ENCODE data around the gene AK9.
A peak's percentile ranks its signal among the peaks of the same experiment; 100 is the strongest.
"Not testable (repeated sequence)": the region's sequence is repeated elsewhere in the genome, so short reads cannot be mapped to it uniquely, and the experiment has no call there.

The AK9 gene

DNA sequence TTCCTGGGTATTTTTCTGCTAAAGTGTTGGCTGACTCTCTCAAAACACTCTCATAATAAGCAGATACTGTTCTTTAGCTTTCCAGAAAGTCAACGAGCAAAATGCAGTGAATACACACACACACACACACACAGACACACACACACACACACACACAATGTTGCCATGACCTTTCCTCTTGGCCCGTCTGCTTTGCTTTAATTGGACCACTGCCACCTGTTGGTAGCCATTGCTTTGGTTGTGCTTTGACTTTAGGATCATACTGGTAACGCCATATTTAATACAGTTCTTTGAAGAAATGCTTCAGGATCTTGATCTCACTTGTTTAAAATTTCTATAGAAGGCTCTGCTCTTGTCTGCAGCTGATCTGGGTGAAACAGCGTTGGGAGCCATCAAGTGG lies 4.5 kb upstream of the AK9 start:
- no peak for DNase-seq

DNA sequence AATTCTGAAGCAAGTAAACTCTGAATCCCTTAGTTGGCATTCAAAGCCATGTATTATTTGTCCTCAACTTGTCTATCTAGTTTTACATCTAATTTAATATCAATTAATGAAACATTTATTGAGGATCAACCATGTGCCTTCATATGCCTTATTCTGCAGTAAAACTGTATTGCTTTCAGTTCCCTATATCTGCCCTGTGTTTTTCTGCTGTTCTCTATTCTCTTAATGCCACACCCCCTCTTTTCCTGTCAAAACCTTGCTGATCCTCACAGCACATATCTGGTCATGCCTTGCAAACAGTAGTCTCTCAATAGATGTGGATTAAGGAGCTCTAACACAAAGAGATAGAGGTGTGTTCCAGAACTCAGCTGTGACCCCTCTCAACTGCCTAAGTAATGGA lies 2.1 kb upstream of the AK9 start:
- DNase-seq, result no peak

DNA sequence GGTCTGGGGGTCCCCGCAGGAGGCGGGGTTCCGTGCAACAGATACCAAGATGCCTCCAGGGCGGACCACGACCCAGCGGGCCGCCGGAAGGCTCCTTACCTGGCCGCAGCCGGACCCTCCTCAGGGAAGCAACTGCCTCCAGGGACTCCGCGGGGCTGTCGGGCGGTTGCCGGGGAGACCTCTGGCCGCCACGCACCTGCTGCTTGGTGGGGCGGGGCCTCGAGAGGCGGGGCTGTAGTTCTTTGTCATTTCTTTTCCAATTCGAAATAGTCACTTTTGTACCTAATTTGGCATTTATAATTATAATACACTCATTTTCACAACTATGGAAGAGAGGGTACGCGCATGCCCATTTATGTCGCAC lies 647 bp downstream of the AK9 start:
- DNase-seq, result peak; percentile 54

DNA sequence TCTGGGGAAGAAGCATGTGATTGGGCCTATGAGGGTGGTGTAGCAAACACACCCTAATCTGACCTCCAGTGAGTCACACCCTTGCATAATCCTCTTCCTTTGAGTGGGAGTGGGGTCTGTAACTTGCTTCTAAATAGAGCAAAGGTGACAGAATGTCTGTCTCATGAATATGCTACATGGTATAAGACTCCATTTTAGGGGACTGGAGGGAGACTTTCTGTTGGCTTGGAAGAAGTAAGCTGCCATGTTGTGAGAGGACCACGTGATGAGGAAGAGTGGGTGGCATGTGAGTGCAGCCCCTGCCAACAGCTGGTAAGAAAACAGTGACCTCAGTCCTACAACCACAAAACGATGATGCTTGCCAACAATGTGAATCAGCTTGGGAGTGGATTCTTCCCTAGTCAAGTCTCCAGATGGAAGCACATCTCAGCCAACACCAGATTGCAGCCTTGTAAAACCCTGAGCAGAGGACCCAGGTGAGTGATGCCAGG lies 3.7 kb downstream of the AK9 start:
- DNase-seq, result no peak

DNA sequence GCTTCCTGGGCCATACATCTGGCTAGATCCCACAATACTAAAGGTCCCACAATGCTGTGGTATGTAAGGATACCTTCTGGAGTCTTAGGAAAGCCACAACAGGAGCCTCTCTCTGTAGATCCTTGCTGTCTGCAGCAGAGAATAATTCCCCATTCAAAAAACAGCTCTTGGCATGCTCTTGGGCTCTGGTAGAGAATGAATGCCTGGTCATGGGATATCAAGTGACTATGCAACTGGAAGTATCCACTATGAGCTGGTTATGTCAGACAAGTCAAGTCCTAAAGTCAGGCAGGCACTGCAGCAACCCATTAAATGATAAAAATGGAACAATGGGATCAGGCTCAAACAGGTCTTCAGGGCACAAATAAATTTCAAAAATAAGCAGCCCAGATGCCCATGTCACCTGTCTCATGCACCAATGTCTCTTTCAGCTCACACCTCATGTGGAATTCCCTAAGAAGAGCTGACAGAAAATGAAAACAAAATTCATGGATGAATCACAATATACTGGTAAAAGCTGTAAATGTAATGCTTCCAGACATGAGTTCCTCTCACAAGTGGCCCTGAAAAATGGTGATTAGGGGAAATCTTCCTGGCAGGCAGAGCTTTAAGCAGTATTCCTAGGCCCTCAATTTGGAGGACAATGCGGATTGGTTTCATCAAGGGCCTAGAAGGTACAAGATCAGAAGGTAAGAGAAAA lies 4.3 kb downstream of the AK9 start:
- no peak for DNase-seq

DNA sequence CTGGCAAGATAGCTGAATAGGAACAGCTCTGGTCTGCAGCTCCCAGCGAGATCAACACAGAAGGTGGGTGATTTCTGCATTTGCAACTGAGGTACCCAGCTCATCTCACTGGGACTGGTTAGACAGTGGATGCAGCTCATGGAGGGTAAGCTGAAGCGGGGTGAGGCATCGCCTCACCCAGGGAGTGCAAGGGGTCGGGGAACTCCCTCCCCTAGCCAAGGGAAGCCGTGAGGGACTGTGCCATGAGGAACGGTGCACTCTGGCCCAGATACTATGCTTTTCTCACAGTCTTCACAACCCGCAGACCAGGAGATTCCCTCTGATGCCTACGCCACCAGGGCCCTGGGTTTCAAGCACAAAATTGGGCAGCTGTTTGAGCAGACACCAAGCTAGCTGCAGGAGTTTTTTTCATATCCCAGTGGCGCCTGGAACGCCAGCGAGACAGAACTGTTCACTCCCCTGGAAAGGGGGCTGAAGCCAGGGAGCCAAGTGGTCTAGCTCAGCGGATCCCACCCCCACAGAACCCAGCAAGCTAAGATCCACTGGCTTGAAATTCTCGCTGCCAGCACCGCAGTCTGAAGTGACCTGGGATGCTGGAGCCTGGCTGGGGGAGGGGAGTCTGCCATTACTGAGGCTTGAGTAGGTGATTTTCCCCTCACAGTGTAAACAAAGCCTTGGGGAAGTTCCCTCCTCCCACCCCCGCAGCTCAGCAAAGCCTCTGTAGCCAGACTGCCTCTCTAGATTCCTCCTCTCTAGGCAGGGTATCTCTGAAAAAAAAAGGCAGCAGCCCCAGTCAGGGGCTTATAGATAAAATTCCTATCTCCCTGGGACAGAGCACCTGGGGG lies 12.1 kb downstream of the AK9 start:
- DNase-seq, result not testable (repeated sequence)

DNA sequence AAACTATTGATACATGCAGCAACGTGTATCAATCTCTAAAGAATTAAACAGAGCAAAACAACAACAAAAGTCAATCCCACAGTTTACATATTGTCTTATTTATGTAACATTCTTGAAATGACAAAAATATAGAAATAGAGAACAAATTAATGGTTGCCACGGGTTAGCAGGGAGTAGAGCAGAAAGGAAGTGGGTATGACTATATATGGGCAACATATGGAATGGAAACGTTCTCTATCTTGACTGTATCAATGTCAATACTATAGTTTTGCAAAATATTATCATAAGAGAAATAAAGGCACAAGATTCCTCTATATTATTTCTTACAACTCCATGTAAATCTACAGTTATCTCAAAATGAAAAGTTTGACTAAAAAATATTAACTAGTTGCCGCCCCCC lies 12.8 kb downstream of the AK9 start:
- no peak for DNase-seq

DNA sequence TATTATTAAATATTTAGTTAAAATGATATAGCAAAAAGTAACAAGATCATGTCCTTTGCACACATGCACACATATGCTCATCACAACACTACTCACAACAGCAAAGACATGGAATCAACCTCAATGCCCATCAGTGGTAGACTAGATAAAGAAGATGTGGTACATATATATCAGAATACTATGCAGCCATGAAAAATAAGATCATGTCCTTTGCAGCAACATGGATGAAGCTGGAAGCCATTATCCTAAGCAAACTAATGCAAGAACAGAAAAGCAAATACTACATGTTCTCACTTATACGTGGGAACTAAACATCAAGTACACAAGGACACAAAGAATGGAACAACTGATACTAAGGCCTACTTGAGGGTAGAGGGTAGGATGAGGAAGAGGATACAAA lies 14.3 kb downstream of the AK9 start:
- no peak for DNase-seq

DNA sequence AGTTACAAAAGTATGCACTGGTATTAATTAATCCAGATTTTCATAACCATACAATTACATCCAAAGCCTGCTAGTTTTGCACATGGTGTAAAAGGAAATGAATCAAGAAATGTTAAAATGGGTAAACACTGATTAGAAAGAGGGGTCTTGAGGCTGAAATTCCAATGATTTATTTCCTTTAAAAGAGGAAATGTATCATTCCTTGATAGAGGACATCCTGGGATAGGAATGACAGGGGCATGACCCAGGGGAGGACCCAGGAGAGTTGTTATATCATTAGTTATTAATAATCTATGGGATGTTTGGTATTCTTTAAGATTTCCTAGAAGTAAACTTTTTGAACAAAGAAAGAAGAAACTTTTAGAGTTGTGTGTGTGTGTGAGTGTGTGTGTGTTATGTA lies 18.2 kb downstream of the AK9 start:
- no peak for DNase-seq

DNA sequence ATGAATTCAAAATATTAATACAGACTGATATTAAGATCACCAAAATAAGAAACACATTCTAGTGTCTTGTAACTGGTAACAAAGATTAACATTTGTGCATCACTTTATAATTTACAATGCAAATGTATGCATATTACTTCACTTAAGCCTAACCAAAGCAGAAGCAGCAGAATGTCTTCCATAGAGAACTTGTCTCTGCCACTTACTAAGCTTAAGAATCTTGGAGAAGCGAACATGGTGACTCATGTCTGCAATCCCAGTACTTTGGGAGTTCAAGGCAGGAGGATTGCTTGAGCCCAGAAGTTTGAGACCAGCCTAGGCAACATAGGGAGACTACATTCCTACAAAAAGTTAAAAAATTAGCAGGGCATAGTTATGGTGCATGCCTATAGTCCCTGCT lies 18.8 kb downstream of the AK9 start:
- DNase-seq, result no peak

DNA sequence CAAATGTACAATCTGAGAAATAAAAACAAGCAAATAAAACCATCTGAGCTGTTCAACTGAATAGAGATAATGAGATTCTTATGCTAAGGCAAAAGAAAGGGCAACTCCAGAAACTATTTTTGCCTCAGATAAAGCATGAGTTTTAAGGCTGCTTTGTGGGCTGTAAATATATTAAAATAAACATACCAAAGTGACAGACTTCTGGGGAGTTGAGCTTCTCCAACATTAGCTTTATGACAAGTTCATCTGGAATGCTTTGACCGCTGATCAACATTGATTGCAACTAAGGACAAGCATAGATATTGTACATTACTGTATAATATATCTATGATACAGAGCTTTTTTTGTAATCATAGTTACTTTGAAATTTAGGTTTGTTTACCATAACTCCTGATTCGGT lies 19.3 kb downstream of the AK9 start:
- no peak for DNase-seq

DNA sequence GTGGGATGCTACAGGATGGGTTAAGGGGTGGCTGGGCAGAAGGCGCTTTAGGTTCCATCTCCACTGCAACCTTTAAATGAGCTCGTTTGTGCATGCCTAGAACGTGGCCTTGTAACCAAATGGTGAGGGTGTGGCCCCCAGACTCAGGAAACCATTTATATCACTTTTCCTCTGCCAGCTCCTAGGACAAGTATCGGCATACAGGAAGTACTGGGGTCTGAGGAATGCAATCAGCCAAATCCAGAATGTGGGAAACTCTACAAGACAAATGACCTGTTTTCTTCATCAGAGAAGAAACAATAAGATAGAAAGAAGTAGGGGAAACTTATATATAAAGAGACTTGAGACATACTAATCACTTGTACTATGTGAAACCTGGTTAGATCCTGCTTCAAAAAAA lies 21.2 kb downstream of the AK9 start:
- DNase-seq, result no peak

DNA sequence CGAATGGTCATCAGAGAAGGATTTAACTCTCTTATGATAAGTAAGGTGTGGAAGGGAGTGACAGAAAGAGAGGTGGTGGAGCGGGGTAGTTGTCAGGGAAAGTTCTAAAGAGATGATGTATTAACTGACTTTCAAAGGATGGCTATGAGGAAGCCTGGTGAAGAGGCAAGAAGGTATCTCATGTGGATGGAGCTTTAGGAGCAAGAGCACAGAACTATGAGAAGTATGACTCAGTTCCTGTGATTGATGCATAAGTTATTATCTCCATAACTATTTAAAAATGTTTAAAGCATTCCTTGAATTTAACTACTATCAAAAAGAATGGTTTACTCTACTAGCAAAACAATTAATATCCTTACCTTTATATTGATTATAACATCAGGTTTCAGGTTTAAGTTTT lies 28.8 kb downstream of the AK9 start:
- no peak for DNase-seq

DNA sequence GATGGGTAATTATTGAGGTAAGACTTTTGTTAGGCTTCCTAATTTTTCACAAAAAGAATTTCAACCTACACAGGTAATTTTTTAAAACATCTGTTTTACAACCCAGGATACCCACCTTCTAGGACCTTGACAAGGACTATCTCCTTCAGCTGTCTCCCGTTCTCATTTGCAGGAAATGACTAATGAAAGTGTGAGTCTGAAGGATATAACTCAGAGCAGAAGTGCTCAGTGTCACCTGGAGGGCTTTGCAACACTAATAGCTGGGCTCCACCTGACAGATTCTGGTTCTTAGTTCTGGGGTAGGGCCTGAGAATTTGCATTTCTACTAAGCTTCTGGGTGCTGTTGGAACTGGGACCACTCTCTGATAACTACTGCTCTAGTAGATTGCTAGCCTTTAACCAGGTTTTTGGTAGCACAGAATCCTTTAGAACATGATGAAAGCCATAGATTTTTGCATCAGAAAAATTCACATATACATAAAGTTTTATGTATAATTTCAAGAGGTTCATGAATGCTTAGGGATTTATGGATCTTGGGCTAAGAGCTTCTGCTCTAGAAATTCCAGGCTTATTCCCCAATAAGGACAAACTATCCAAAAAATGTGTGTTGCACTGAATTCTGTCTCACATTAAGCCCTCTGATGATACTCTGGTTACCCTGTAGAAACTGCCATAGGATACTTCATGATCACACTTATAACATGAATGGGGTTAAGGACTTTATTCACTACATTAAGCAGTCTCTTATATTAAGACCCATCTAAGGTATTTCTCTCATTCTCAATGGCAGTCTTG lies 30.3 kb downstream of the AK9 start:
- no peak for DNase-seq

DNA sequence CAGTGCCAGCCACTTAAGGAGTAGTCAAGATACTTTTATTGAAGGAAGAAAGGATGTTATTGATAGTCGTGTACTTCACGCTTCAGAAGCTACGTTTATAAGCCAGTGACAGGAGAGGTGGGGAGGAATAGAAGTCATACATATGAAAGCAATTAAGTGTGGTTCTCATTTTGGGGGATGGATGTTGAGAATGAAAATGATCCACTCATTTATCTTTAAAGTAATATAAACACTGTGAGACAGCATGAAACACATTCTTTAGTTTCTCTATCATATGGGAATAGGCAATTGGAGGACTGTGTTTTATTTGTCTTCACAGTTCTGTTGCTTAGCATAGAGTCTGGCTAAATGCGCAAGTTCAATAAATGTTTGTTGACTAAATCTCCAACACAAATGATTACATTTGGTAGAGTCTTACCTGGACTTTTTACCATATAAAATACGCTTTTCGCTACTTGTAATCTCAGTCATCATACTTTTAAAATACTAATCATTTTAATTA lies 35.2 kb downstream of the AK9 start:
- DNase-seq, result no peak

DNA sequence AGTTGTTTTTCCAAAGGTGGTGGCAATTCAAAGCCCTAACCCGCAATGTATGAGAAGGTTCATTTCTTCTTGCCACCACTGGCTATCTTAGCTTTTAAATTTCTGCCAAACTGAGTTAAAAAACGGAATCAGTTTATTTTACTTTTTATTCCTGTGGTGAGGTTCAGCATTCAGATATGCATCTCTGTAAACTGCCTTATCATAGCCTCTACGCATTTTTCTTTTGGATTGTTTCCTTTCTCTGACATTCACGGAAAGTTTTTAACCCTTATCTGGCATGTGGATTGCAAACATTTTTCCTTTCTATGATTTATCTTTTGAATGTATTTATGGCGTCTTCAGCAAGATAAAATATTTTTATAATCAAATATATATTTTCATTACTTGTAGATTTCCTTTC lies 37.7 kb downstream of the AK9 start:
- DNase-seq, result no peak

DNA sequence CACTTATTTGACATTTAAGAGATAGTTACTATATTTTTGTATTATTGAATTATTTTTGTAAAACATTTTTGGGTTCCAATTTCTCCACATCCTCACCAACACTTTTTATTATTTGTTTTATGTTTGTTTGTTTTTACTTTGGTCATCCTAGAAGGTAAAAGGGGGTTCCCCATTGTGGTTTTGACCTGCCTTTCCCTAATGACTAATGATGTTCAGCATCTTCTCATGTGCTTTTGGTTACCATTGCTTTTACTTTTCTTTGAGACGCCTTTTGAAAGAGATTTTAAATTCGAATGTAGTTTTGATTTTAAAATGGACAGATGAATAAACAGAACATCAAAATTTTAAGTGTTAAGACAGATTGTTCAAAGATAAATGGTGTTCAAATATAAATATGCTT lies 46.9 kb downstream of the AK9 start:
- DNase-seq, result no peak

DNA sequence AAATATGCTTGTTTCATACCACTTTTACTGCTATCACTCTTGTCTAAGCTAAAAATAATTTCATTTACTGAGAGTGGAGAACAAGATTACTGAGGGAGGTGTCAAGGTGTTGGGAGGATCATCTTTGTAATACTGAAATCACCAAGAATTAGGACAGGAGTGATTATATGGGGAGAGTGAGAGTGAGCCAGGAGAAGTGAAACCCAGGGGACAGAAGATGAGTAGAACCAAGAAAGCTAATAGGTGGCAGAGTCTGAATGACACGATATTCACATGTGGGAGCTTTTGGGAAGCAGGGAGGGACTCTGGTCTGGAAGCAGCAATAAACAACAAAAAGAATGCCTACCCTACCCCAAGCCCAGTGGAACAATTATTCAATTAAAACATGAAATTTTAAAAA lies 58.6 kb downstream of the AK9 start:
- no peak for DNase-seq

DNA sequence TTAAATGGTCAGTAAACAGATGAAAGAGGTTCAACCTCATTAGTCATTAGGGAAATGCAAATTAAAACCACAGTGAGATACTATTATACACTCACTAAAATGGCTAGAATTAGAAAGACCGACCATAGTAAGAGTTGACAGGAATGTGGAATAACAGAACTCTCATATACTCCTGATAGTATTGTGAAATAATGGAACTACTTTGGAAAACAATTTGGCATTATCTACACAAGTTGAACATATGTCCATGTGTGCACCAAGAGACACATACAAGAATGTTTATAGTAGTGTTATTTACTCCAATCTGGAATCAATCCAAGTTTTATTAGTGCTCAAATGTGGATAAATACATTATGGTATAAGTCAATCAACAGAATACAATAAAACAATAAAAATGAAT lies 59.6 kb downstream of the AK9 start:
- DNase-seq, result no peak

DNA sequence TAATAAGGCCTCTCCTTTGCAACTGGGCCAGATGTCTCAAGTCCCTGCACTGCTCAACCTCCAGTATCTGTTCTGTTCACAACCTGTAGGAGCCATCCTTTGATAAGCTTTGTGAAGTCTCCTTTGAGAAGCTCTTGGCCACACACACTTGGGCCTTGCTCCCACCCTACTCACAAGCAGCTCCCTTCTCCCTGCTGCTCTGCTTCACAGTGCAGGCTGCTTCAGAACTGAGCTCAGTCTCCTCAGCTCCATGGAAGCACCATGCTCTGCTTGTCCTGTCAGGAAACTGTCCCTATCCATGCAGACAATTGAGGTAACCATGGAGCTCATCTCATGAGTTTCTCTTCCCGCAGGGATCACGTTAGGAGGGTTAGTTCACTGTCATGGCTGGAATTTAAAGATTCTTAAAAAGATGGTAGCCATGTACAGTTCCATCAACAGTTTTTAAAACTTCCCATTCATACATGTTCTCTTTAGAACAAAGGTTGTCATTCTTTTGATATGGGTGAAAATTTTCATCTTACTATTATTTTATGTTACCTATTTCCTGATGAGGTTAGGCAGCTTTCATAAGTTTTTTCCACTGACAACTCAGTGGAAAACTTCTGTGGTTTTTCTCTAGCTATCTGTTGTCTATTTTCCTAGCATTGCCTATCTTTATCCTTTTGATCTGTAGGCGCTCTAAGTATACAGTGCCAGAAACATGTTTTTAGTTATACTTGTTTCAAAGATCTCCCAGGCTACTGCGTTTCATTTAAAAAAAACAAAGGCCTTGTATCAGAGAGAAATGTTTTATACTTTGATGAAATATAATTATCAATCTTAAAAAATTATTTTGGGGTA lies 62.6 kb downstream of the AK9 start:
- DNase-seq, result no peak

DNA sequence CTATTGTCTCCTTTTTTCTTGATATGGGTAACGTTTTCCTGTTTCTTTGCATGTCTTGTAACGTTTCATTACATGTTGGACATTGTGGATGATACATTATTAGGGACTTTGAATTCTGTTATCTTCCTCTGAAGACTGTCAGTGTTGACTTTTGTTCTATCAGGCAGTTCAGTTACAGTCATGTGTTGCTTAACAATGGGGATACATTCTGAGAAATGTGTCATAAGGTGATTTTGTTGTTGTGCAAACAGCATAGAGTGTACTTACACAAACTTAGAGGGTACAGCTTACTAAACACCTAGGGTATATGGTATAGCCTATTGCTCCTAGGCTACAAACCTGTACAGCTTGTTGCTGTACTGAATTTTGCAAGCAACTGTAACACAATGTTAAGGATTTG lies 64.7 kb downstream of the AK9 start:
- no peak for DNase-seq

DNA sequence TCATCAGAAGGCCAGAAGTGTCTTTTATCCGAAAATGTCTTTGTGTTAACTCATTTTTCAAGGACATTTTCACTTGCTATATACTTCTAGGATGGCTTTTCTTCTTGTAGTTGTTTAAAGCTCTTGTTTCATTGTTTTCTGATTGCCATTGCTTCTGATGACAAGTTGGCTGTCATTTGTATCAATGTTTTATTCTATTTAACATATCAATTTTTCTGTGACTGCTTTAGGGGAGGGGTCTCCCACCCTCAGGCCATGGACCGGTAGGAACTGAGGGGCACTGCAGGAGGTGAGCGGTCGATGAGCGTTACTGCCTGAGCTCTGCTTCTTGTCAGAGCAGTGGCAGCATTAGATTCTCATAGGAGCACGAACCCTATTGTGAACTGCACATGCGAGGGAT lies 65.8 kb downstream of the AK9 start:
- no peak for DNase-seq

DNA sequence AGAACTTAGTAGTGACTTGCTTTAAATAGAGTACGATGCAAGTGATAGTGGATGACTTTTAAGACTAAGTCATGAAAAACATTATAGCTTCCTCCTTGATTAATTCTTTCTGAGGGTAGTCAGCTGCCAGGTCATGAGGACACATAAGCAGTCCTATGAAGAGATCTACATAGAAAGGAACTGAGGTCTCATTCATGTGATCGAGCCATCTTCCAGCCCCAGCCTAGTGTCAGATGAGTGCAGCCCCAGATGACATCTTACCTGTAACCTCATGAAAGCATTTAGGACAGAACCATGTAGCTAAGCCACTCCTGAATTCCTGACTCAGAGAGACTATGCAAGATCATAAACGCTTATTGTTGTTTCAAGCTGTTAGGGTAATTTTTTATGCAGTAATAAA lies 67.7 kb downstream of the AK9 start:
- no peak for DNase-seq

All from right hindlimb (tissue), 1 donor.